NB4 (cell line): ENCODE results near the gene NSF.
"Not testable (repeated sequence)": the region's sequence is repeated elsewhere in the genome, so short reads cannot be mapped to it uniquely, and the experiment has no call there.

Source experiments
- CTCF ChIP-seq: IDR thresholded peaks from one replicate; pipeline ENCODE4 v1.5.1; 2012; ENCODE audit warnings: low read depth, low read length
- POLR2A ChIP-seq: IDR thresholded peaks from 2 replicates; pipeline ENCODE4 v1.6.1; 2011; ENCODE audit warnings: mild to moderate bottlenecking; ENCODE audit not compliant: insufficient read length; ENCODE audit errors: extremely low read depth
- TF ChIP-seq, protein P1 (sequence below): IDR thresholded peaks from 2 replicates; pipeline ENCODE4 v1.6.1; 2011; ENCODE audit warnings: low read depth, low read length

GRCh38 chr17:46641861-46642656, 51.6 kb downstream of the NSF start:
- TF ChIP-seq, protein P1, sequence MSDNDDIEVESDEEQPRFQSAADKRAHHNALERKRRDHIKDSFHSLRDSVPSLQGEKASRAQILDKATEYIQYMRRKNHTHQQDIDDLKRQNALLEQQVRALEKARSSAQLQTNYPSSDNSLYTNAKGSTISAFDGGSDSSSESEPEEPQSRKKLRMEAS = not testable (repeated sequence)
- not testable (repeated sequence) for TF ChIP-seq CTCF, POLR2A
